GM21576 (cell line): ENCODE measurements around the gene OR2W1.

Experiments used
- ATAC-seq: cut with Tn5 transposase; IDR thresholded peaks from one replicate; pipeline ENCODE4 v1.9.1; 2021; ENCODE audit warnings: mild to moderate bottlenecking, moderate library complexity; ENCODE audit not compliant: unreplicated experiment

The OR2W1 gene, protein sequence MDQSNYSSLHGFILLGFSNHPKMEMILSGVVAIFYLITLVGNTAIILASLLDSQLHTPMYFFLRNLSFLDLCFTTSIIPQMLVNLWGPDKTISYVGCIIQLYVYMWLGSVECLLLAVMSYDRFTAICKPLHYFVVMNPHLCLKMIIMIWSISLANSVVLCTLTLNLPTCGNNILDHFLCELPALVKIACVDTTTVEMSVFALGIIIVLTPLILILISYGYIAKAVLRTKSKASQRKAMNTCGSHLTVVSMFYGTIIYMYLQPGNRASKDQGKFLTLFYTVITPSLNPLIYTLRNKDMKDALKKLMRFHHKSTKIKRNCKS

DNA sequence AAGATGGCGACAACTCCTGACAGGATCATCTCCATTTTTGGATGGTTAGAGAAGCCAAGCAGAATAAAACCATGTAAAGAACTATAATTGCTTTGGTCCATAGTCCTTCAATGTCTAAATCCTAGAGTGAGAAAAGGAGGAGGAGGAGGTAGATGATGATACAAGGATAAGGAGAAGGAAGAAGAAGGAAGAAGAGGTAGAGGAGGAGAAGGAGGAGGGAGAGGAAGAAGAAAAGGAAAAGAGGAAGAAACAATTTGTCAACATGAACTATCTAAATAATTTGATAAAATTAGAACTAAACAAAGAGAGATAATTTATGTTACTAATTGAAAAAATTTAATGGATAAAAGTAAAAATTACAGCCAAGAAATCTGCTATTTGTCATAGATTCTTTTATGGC is at the start of gene OR2W1:
TSS of gene OR2W1 (minus strand) at position 101 of the 400 bp plus-strand sequence. CDS start at position 101, 0 bp downstream.
- ATAC-seq, result no peak

DNA sequence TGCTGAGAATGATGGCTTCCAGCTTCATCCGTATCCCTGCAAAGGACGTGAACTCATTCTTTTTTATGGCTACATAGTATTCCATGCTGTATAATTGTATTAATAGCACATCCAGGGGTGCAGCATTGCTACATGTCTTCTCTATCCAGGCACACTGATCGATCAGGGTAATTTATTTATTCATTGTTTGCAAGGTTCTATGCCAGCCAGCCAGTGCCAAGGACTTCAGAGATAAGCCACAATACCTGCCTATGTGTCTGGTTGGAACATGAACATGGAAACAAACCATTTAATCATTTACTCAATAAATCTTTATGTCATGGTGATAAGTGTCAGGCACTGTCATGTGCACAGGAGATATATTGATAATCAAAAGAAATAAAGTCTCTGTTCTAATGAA is 48.0 kb upstream of the OR2W1 start:
- no peak for ATAC-seq

DNA sequence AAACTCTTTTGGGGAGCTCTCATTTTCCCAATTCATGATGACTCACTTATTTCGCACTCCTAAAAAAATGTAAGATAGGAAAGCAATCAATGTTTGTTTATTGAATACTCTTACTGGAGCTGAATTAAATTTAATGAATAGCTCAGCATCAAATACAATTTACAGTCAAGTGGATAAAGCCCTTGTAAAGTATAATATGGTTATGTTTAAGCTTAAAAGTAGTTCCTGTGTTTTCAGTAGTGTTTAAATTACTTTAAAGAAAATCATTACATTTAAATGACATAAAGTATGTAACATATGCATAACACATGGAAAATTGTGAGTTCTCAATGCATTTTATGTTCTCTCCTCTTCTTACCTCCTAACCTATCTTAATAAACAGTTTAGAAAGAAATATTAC is 42.2 kb upstream of the OR2W1 start, which contains the start of gene OR2B3:
TSS of gene OR2B3 (minus strand) at position 101 of the 400 bp plus-strand sequence. CDS start at position 36, 65 bp downstream.
- ATAC-seq, result no peak

DNA sequence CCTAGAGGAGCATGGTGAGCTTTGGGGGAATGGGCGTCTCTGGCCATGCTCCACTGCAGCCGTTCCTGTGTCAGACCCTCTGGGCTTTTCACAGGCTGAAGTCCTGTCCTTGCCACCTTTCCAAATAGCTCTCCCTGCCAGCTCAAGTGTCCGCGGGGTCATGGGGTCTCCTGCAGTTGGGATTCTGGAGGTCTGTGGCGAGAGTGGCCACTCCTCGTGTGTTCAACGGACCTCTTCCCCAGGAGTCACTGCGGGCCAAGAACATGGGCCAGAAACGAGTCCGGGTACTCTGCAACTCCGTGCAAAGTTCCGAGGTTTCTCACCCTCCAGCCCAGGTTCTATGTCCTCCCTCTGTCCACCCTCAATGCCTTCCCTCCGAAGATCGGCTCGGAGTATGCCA is 37.5 kb upstream of the OR2W1 start:
- no peak for ATAC-seq

DNA sequence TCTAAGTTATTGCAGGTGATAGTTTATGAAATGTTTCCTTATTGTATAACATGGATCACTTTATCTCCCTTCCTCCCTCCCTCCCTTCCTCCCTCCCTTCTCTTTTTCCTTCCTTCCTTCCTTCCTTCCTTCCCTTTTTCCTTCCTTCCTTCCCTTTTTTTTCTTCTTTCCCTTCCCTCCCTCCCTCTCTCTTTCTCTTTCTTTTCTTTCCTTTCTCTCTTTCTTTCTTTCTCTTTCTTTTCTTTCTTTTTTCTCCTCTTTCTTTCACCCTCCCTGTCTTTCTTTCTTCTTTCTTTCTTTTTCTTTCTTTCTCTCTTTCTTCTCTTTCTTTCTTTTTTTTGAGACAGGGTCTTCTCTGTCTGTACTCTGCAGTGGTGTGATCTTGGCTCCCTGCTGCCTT is 36.3 kb upstream of the OR2W1 start:
- no peak for ATAC-seq

DNA sequence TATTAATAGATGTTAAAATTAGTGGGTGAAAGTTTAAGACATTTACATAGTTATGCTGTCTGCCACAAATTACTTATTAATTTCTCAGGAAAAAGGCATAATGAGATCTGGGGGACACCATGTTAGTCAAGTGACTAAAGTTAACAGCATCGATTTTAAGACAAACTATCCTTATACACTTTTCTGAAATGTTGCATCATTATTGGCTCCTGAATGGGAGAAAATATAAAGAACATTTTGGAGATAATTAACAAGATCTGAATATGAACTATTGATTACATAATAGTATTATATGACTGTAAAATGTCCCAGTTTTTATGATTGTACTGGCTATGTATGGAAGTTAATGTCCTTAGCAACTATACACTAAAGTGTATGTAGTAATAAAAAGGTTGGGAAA is 34.2 kb upstream of the OR2W1 start:
- no peak for ATAC-seq

DNA sequence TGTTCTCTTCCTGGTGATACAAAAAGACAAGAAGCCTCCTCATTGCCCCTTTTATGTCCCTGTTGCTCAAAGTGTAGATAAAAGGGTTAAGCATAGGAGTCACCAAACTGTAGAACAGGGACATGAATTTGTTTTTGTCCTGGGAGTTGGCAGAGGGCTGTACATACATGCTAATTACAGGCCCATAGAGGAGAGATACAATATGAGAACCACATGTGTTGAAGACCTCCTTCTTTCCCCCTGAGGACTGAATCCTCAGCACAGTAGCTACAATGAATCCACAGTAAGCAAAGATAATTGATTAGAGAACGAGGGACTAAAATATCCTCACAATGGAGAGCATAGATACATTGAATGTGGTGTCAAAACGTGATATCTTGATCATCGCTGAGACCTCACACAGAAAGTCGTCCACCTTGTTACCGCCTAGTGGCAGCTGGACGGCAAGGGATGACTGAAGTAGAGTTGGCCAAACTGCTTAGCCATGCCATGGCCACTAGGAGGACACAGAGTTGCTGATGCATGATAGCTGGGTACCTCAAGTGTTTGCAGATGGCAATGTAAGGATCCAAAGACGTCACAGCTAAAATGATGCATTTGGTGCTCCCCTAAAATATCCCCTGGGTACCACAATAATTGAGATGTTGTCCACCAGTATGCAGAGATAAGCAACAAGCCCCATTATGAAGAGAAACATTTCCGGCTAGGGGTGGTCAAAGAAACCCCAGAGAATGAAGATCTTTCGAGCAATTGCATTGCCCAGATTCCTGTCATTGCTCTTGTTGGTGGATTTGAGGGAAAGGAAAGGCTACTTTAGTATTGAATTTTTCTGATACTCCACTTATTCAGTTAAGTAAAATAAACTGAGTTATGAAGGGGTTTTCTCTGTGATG is 27.1 kb upstream of the OR2W1 start:
- no peak for ATAC-seq

DNA sequence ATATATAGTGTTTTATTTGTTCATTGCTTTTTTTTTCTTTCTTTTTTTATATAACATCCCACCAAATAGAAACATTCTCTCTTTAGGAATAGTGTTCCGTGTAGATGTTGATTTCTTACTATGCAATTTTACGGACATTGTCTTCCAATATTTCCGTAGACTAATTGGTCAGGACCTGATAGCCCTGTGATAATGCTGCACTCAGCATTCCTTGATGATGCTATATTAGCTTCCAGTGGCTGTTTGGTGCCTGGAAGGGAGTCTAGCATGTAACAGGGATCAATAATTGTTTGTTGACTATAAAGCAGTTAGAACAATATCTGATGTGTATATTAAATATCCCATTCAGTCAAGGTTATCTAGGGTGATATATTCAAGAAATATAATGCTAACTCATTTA is 6.7 kb upstream of the OR2W1 start:
- no peak for ATAC-seq

DNA sequence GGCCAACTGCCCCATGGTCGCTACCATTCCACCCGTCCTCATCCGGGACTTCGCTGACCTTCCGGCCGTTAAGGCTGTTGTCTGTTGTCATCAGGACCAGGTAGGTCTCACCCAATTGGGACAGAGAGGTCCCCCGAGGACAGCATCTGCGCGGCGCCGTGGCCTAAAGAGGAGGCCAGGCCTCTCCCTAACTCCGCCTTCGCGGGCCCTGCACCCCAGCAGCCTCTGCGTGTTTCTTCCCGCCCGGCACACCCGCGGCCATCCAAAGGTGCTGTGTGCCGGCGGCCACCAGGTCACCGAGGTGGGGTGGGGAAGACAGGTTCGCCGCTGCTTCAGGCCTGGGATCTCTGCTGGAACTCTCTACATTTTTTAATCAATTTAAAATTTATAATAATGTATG is 9.0 kb downstream of the OR2W1 start:
- ATAC-seq, result no peak

DNA sequence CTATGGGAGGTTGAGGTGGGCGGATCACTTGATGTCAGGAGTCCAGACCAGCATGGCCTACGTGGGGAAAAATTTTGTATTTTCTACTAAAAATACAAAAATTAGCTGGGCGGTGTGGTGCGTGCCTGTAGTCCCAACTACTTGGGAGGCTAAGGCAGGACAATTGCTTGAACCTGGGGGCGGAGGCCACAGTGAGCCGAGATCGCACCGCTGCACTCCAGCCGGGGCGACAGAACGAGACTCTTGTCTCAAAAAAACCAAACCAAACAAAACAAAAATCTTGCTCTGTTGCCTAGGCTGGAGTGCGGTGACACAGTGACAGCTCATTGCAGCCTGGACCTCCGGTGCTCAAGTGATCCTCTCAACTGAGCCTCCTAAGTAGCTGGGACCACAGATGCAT is 16.2 kb downstream of the OR2W1 start:
- ATAC-seq, result no peak

DNA sequence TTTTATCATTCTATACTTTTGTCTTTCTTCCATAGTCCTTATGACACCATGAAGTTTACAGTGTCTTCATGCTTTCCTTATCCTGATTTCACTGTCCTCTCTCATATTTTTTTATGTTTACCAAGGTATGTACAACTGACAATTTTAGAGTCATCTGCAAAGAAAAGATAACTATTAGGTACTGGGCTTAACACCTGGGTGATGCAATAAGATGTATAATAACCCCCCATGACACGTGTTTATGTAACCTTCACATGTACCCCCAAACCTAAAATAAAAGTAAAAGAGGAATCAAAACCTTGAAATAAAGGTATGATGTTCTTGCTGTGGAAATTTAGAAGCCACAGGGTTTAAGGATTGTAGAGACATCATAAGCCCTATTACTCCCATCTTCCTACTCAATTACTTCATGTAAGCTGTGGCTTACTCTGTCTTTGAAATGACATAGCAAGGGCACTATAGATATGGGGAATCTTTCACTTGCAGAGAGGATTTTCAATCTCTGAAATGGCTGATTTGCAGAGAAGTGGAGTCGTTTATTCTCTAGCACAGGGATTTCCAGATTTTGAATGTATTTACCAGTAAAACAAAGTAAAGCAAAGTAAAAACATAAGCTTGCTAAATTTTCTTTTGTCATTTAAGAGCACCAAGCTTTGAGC is 18.9 kb downstream of the OR2W1 start:
- no peak for ATAC-seq

DNA sequence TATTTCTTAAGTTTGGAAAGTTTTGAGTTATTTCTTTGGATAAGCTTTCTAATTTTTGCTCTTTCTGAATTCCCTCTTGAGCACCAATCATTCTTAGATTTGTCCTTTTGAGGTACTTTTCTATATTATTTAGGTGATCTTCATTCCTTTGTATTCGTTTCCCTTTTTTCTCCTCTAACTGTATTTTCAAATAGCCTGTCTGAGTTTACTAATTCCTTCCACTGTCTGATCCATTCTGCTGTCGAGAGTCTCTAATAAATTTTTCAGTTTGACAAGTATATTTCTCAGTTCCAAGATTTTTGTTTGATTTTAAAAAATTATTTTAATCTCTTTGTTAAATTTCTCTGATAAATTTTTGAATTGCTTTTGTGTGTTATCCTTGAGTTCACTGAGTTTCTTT is 23.5 kb downstream of the OR2W1 start:
- no peak for ATAC-seq

DNA sequence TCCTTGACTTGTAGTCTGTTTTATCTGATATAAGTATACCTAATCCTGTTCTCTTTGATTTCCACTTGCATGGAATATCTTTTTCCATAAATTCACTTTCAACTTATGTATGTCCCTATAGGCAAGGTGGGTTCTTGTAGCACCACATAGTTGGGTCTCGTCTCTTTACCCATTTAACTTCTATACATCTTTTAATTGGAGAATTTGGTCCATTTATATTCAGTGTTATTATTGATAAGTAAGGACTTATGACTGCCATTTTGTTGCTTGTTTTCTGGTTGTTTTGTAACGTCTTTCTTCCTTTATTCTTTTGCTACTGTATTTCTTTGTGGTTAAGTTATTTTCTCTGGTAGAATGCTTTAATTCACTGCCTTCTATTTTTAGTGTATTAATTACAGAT is 25.3 kb downstream of the OR2W1 start:
- no peak for ATAC-seq

DNA sequence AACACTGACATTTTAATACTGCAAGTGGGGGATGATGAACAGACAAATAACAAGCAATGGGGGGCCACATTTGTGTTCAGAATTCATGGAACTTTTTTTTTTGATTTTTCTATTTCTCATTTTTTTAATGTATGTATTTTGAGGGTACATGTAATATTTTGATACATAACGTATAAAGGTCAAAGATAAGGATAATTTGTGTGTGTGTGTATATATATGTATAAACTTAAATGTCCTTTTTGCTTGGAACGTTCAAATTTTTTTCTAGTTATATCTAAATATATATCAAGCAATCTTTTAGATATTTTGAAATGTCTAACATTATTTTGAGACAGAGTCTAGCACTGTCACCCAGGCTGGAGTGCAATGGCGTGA is 27.6 kb downstream of the OR2W1 start:
- no peak for ATAC-seq

DNA sequence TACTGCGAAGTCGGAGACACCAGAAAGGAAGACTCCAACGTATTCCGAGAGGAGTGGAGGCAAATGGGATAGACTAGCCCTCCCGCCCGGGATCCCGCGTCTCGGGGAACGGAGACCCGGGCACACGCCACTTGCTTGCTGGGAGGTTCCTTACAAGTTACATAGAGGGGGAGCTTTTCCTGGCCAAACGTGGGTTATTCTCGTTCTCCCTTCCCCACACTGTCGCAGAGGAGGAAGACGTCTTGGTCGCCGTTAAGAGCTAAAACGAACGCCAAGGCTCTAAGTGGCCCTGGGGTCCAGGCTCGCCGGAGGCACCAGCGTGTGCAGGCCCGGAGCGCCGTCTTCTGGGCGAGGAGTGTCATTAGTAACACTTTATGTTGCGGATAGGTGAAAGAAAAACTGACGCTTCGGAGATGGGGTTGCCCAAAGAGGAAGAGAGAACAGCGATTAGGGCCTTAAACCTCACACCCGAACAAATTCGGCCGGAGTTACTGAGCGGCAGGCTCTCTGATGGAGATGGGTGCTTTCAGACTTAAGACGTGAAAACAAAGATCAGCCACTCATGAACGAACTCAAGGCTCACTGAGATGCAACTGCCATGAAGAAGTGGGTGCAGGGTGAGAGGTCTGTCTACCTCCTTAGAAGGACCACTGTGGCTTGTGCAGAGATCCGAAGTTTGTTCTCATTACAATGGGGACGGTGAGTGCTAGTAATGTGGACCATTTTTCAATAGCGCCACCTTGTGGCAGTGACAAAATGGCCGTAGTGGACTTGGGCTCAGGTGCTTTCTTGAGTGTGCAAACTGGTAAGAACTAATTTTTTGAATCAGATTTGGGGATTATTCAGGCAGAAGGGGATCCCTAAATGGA is 28.2 kb downstream of the OR2W1 start:
- ATAC-seq, result peak; percentile 88

DNA sequence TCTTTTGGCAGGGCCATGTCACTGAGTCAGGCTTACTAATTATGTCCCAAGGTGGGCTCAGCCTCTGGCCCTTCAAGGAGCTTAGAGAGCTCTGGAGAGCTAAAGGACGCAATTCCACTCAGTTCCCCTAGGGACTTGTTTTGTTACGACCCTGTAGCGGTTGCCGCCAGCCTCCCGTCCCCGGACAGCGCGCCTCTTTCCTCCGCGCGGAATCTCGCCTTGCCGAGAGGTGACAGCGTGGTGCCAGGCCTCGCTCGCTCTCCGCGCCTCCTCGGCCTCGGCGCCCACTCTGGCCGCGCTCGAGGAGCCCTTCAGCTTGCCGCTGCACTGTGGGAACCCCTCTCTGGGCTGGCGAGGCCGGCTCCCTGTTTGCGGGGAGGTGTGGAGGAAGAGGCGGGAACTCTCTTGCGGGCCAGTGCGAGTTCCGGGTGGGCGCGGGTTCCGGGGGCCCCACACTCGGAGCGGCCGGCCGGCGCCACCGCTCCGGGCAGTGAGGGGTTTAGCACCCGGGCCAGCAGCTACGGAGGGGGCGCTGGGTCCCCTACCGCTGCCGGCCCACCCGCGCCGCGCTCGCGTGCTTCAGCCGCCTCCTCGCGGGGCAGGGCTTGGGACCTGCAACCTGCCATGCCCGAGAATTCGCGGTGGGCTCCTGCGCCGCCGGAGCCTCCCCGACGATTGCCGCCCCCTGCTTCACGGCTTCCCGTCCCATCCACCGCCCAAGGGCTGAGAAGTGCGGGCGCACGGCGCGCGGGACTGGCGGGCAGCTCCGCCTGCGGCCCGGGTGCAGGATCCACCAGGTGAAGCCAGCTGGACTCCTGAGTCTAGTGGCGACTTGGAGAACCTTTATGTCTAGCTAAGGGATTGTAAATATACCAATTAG is 30.0 kb downstream of the OR2W1 start:
- no peak for ATAC-seq

DNA sequence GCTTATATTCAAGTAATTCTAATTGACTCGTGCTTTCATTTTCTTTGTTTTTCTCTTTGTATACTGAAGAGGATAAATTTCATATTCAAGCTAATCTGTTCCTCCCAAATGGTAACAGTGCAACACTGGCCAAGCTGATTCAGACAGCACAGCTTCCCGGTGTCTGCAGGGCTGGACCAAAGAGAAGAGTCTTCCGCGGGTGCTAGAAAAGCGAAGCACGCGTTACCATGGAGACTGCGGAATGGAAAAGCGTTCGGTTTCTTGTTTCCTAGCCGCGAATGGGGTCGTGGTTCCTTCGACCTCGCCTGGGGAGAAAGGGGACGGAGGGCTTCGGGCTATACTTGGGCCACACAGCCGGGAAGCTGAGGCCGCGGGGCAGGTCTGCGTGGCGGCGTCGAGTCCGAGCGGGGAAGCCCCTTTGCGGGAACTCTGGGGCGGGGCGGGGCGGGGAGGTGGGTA is 33.7 kb downstream of the OR2W1 start:
- ATAC-seq, result no peak

DNA sequence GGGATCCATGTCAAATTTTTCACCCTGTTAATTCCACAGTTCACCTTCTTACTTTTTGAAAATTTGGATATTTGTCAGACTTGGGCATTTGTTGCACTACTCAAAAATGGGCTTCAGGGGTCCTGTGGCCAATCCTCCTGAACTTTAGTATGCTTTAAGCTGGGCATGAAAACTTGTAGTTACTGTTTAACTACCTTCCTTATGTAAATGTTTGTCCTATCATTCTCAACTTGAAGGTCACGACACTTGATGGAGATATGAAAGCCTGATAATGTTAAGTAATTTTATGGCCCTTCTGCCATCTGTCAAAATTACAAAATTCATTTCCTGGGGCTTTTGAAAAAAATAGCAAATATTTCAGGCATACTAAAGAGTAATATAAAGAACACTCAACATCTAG is 35.6 kb downstream of the OR2W1 start:
- ATAC-seq, result no peak

DNA sequence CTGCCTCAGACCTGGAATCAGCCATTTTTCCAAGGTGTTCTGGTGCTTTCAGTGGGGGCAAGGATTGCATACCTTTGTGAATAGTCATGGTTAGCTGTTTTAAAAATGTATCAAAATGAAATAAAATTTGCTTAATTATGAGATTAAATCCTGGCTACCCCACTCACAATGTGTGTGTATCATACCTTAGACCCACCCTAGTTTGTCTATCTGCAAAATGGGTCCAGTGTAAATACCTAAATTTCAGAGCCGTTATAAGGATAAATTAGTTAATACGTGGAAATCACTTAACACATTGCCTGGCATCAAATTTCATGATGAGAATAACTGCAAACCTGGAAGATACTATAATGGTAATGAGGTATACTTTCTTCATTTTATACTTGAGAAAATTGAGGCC is 36.9 kb downstream of the OR2W1 start:
- ATAC-seq, result no peak
